GM12801 (cell line): ENCODE data around the gene SIRT6.

Source experiments
- CTCF ChIP-seq: IDR thresholded peaks from one replicate; pipeline ENCODE4 v1.5.1; 2011; ENCODE audit warnings: control low read depth; ENCODE audit not compliant: insufficient read length; ENCODE audit errors: extremely low read depth

SIRT6 gene

GRCh38 chr19:4152241-4152998 is 29.9 kb downstream of the SIRT6 start:
- no peak for TF ChIP-seq CTCF

GRCh38 chr19:4151623-4152022 is 30.7 kb downstream of the SIRT6 start:
- TF ChIP-seq CTCF: no peak

GRCh38 chr19:4149518-4150288 is 32.7 kb downstream of the SIRT6 start:
- no peak for TF ChIP-seq CTCF

GRCh38 chr19:4144666-4145249 is 37.6 kb downstream of the SIRT6 start:
- TF ChIP-seq CTCF: no peak

- no peak for TF ChIP-seq CTCF
Measured at GRCh38 chr19:4140237-4140711, 42.1 kb downstream of the SIRT6 start.

- no peak for TF ChIP-seq CTCF
Measured at GRCh38 chr19:4139614-4140236, 42.6 kb downstream of the SIRT6 start.

GRCh38 chr19:4138445-4138844 is 43.9 kb downstream of the SIRT6 start:
- no peak for TF ChIP-seq CTCF
